ENCODE measurements around the gene TNN.

GRCh38 chr1:175155473-175155856 is 87.8 kb downstream of the TNN start:
- TF ChIP-seq L3MBTL2 (conservative IDR thresholded peaks at IDR 0.05) (no peak), FOXM1 (IDR thresholded peaks at IDR 0.05; ENCODE audit: borderline replicate concordance) (no peak), ELF4 (IDR thresholded peaks at IDR 0.05) (no peak), FOXK2 (IDR thresholded peaks at IDR 0.05) (no peak), LEF1 (IDR thresholded peaks at IDR 0.05; ENCODE audit: borderline replicate concordance) (no peak), NFRKB (IDR thresholded peaks at IDR 0.05) (no peak), BHLHE40 (IDR thresholded peaks at IDR 0.05; ENCODE audit: borderline replicate concordance) (no peak)

All from HEK293T (cell line).